Measurements from ENCODE around the gene RSRP1.
"Not testable (repeated sequence)": the region's sequence is repeated elsewhere in the genome, so short reads cannot be mapped to it uniquely, and the experiment has no call there.

Gene RSRP1, protein sequence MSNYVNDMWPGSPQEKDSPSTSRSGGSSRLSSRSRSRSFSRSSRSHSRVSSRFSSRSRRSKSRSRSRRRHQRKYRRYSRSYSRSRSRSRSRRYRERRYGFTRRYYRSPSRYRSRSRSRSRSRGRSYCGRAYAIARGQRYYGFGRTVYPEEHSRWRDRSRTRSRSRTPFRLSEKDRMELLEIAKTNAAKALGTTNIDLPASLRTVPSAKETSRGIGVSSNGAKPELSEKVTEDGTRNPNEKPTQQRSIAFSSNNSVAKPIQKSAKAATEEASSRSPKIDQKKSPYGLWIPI

DNA sequence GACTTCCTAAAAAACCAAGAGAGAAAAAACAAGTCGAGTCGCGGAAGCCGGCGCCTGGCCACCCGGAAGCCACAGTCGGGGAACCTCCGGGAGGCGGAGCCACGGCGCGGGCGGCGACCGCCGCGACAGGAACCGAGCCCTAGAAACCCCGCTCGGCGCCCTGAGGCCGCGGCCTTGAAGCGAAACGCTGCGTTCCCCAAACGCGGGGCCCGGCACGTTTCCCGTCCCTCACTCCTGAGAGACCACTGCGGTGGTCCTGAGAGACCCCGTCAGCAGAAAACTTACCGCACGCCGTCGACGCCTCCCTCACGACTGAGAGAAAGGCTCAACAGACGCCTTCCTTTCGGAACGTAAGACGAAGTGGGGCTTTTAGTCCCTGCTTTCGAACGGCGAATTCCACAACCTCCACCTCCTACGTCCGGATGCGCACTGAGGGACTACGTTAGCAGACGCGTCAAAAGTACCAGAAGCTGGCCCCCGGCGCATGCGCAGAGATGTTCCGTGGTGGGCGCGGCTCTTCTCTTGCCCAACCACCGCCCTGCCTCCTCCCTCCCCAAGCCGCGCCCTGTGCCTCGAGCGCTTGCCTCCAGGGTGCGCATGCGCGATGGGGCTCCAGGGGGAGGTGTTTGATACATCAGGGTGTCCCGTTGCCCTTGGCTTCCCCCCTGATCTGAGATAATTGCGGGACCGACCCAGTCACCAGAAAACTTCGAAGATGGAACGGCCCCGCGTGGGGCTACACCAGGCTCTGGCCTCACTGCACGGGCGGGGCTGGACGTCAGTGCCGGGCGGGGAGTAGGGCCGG is at the start of gene RSRP1:
Gene RSRP1 (minus strand): TSS at position 431 of the 805 bp plus-strand sequence. CDS start 491 bp downstream, outside the sequence.
- peak; percentile 99 to 100 for DNase-seq (ENCODE audit: low read depth in 2 of 2)

DNA sequence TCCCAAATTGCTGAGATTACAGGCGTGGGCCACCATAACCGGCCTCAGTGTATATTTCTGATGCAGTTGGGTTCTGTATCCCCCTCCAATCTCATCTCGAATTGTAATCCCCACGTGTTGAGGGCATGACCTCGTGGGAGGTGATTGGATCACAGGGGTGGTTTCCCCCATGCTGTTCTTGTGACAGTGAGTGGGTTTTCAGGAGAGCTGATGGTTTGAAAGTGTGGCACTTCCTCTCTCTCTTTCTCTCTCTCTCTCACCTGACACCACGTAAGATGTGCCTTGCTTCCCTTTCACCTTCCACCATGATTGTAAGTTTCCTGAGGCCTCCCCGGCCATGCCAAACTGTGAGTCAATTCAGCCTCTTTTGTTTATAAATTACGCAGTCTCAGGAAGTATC is 49.2 kb upstream of the RSRP1 start:
- DNase-seq (ENCODE audit: low read depth in 2 of 2): not testable (repeated sequence)

DNA sequence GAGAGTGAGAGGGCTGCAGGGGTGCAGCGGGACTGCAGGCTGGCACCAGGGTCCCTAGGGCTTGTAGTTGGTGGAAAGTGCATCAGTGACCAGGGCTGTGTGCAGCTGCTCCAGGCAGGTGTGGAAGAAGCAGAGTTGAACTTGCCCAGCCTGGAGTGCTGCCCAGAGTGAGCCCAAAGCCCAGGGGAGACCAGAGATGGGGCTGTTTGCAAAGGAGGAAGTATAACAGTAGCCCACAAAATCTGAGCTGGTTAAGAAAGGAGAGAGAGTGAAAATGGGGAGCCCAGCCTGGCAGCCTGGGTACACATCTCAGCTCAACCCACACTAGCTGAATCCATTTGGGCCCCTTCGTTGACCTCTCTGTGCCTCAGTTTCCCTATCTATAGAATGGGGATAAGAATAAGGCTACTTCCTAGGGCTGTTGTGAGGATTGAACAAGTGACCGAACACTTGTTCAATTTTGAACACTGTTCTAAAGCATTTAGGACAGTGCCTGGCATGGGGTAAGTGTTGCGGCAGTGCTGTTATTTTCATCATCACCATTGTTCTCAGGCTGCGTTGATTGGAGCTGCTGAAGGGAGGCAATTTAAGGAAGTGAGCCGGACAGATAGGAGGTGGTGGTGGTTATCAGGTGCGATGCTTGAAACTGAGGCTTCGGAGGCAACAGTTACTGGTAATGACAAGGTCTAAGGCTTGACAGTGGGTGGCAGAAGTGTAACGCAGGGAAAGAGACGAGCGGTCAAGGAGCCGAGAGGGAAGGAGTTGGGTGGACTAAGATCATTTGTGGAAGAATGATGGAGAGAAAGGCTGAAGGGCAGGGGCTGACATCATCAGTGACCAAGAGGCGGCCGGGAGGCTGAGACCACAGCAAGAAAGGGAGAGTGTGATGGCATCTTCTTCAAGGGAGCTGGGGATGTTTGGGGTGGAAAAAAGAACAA is 47.9 kb upstream of the RSRP1 start:
- DNase-seq (ENCODE audit: low read depth in 2 of 2): not testable (repeated sequence)

DNA sequence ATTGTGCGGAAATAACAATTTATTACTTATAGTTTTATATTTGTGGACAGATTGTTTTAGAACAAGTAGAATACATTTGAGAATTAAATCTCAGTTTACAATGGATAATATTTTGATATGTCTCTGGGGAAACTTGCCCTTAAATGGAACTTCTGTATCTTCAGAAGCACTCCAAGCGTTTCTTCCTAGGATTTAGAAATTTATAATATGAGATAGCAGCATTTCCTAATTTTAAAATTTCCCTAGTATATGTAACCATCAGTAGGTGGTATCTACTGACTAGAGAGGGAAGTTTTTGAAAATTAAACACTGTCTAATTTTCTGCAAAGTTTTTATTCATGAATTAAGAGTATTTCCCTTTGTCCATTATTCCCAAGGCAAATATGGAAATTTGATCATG is 46.2 kb upstream of the RSRP1 start:
- not testable (repeated sequence) for DNase-seq (ENCODE audit: low read depth in 2 of 2)

DNA sequence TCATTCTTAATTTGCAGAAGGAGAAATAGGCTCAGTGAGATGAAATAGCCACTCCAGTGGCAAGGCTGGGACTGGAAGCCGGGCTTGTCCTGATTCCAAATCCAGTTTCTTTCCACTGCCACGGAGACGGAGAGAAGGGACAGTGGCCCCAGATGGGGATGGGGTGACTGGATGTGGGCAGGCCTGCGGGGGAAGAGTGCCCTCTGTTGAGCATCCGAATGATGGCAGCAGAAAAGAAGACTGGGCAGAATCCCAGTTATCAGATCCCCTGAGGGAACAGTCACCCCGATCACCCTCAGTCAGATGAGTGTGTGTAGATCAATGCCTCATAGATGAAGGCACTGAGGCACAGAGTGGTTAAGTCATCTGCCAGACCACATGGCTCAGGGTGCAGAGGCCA is 42.8 kb upstream of the RSRP1 start:
- not testable (repeated sequence) for DNase-seq (ENCODE audit: low read depth in 2 of 2)

DNA sequence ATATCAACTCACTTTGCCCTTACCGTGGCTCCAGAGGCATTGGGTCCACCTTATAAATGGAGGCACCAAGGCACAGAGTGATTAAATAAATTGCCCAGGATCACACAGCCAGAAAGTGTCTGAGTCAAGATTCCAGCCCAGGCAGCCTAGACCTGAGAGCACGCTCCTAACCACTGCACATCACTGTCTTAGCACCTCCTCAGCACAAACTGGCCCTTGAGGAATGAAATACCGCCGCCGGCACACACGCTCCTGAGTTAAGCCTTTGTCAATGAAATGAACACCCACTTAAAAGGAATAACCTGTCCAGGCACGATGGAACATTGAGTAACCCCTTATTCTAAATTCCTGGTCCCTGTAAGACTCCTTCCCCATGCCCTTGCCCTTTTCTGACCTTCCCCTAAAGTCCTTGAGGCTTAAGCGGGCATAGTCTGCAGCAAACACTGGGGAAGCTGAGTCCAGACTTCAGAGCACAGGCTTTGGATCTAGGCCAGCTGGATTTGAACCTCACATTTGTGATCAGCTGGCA is 41.4 kb upstream of the RSRP1 start:
- not testable (repeated sequence) for DNase-seq (ENCODE audit: low read depth in 2 of 2)

DNA sequence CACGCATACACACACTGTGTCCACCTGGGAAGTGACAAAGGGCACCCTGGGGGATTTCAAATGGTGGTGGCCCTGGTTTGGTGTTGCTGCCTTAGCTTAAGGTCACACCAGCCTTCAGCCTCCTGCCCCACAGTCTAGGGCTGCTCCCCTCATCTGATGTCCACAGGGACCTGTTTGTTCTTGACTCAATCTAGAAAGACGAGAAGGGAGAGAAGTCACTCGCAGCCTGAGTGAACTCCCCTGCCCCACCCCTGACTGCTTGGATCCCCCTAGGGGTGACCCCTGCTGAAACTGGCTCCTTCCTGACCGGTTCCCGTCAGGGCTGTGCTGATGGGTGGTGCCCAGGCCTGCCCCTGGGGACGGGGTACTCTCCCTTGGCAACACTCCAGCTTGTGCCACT is 39.9 kb upstream of the RSRP1 start:
- DNase-seq (ENCODE audit: low read depth in 2 of 2): not testable (repeated sequence)

DNA sequence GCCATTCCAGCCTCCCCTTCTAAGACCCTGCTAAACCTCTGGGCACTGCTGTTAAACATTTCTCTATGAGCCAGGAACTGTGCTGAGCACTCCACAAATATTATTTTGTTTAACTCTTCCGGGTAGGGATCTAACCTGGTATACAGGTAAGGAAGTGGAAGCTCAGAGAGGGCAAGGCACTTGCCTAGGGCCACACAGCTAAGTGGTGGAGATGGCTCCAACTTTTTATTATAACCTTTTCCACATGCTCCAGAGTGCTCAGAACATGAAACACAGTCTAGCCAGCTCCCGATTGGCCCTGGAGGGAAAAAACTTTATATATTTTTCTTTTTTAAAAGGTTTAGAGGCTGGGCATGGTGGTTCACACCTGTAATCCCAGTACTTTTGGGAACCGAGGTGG is 38.6 kb upstream of the RSRP1 start:
- DNase-seq (ENCODE audit: low read depth in 2 of 2): not testable (repeated sequence)

DNA sequence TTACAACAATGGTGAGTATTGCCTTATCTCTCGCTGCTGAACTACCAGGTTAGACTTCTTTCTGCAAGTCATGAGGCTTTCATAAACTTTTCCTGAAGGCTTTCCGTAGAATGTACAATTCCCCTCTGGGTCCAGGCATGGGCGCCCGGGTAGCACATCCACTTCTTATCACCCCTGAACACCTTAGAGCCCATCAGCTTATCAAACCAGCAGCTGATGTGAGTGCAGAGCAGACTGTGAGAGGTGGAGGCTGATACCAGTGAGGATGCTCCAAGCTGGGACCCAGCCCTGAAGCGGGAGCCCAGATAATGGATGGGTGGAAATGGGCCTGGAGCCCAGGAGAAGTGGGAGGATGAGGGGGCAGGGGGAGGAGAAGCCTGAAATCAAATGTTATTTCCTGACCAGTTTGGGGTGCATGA is 32.4 kb upstream of the RSRP1 start:
- not testable (repeated sequence) for DNase-seq (ENCODE audit: low read depth in 2 of 2)

DNA sequence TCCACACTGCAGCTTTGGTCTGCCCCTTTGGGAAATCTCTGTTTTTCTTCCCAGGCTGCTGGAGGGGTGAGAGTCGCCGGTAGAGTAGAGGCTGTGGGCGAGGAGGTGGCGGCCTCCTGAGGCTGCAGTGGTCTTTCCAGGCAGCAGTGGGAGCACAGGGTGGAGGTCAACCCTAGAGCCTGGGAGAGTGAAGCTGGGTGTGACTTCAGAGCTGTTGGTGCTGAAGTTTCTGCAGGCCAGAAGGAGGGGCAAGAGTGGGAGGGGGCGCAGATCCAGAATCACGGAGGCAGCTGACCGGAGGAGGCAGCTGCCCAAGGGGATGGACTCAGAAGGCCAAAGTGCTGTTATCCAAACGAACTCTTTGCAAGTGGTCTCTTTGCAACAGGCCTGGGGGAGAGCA is 31.5 kb upstream of the RSRP1 start:
- not testable (repeated sequence) for DNase-seq (ENCODE audit: low read depth in 2 of 2)

DNA sequence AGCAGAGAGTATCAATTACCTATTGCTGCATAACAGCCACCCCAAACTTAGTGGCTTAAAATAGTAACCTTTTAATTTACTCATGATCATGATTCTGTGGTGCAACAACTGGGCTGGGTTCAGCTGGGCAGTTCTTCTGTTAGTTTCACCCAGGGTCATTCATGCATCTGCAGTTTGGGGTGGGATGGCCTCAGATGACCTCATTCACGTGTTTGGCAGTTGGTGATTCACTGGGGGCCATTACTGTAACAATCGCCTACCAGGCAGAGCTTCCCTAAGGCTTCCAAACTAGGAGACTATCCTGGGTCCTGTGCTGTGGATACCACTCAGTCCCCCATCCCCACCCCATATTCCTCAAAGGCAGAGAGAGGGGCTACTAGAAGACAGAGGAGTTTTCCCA is 31.1 kb upstream of the RSRP1 start:
- DNase-seq (ENCODE audit: low read depth in 2 of 2): not testable (repeated sequence)

DNA sequence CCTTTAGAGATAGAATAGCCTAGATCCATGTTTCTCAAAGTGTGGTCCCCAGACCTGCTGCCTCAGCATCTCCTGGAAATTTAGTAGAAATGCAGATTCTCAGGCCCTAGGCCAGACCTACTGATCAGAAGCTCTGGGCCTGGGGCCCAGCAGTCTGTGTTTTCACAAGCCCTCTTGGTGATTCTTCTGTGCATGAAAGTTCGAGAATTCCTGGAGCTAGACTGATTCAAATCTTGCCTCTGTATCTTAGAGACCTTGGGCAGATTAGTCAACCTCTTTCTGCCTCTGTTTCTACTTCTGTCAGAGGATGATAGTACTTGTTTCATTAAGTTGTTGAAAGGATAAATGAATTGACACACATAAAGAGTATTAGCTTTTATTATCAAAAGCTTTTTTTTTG is 30.0 kb upstream of the RSRP1 start:
- not testable (repeated sequence) for DNase-seq (ENCODE audit: low read depth in 2 of 2)

DNA sequence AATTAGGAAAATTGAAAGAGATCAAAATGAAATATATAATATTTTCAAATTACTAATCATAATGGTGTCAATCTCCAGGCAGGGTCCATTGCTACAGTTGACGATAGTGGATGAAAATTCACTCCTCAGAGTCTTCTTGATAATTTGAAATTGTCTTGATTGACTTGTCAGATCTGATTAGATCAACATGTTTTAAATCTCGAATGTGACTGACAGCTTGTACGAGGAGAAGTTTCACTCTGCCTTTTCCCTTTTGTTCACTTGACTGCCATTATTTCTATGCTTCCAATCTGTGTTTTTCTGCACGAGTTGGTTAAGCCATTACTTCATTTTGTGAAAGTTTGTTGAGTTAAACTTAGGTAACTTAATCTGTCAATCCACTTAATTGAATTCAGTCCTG is 28.4 kb upstream of the RSRP1 start:
- not testable (repeated sequence) for DNase-seq (ENCODE audit: low read depth in 2 of 2)

DNA sequence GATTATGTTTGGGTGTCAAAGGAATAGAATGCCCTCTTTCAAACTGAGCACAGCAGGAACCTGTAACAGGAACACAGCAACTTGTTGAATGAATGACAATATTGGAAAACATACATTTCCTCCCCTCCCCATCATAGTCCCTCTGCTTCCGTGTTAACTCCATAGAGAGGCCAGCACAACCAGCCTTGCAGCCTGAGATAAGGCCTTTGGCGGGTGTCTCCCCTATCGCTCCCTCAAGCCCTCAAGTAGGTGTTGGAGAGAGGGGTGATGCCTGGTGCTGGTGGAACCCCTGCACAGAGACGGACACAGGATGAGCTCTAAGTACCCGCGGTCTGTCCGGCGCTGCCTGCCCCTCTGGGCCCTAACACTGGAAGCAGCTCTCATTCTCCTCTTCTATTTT is 25.0 kb upstream of the RSRP1 start, which contains the start of gene RHD:
Gene RHD (plus strand): TSS at position 272 of the 400 bp plus-strand sequence. CDS start 39 bp downstream, at position 311.
- DNase-seq (ENCODE audit: low read depth in 2 of 2): not testable (repeated sequence)

DNA sequence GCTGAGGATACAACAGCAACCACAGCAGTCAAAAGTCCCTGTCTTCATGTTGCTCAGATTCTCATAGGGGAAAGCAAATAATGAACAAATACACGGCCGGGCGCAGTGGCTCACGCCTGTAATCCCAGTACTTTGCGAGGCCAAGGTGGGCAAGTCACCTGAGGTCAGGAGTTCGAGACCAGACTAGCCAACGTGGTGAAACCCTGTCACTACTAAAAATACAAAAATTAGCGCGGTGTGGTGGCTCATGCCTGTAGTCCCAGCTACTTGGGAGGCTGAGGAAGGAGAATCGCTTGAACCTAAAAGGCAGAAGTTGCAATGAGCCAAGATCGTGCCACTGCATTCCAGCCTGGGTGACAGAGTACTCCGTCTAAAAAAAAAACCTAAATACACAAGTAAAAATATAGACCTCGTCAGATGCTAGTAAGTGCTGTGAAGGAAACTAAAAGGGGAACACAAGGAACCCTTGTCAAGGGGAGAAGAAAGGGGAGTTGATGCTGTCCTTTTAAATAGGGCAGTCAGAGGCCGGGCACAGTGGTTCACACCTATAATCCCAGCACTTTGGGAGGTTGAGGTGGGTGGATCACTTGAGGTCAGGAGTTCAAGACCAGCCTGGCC is 21.0 kb upstream of the RSRP1 start:
- DNase-seq (ENCODE audit: low read depth in 2 of 2): not testable (repeated sequence)

DNA sequence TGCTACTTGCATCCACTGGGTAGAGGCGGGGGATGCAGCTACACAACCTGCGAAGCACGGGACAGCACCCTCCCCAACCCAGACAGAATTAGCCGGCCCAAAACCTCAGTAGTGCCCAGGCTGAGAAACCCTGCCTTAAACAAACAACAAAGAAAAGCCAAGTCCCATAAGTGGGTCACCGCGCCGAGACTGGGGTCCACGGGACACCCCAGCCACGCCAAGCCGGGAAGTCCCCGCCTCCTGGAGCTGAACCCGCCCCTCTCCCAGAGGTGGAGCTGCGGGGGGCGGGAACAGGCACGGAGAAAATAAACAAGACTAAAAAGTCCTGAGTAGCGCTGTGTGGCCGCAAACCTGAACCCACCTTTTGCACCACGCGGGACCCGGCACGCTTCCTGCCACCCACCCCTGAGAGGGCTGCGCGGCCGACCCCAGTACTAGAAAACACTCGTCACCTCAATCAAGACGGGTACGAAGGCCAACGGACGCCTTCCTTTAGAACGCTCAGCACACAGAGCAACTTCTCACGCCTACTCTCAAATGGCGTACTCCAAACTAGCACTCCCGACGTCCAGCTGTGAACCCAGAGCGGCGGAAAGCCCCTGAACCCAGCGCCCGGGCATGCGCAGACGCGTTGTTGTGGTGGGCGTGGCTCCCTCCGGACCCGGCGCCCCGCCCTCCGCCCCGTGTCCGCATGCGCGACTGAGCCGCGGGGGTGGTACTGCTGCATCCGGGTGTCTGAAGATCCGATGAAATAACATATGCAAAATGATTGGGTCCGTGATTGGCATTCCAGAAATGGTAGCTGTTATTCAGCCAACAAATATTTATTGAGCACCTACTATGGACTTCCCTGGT is 20.3 kb upstream of the RSRP1 start:
- DNase-seq (ENCODE audit: low read depth in 2 of 2): peak; percentile 84 to 86

DNA sequence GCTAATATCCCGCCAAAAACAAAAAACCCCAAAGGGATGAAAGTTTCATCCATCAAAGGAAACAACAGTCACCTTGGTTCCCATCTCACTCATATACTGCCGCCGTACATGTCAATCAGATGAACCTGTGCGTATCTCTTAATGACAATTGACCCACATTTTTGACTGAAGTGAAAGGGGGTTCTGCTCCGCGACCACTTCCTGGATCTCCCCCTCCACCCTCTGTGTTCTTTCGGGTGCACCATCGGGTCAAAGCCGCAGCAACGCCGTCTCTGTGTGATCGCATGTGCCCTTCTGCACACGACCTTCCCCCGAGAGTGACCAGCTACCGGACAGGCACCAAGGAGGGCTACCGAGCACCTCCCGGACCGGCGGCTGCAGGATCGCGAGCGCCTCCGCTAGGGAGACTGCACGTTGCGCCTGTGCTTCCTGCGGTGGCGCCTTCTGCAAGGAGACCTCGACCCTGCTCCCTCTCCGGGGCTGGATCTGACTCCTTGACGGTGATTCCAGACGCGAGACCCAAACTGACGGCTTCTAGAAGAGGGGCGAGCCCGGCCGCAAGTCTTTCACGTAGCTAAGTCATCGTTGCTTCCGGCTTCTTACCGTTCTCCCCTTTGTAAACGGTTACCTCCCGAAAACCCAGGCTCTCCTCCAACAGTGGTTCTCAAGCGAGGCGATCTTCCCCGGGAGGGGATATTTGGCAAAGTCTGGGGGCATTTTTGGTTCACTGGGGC is 19.5 kb upstream of the RSRP1 start:
- DNase-seq (ENCODE audit: low read depth in 2 of 2): not testable (repeated sequence)

DNA sequence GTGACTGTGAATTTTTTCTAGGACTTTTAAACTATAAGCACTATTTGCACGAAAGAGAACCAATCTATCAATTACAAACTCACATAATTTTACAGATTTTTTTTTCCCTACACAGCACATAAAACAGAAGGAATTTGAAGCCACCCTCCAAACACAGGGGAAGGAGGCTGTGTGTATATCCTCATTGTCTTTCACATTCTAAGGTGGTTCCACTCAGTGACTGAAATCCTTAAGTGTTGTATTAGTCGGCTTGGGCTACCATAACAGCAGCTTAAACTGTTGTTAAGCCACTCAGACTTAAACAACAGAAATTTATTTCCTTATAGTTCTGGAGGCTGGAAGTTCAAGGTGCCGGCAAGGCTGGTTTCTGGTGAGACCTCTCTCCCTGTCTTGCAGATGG is 13.1 kb upstream of the RSRP1 start:
- DNase-seq (ENCODE audit: low read depth in 2 of 2): not testable (repeated sequence)

DNA sequence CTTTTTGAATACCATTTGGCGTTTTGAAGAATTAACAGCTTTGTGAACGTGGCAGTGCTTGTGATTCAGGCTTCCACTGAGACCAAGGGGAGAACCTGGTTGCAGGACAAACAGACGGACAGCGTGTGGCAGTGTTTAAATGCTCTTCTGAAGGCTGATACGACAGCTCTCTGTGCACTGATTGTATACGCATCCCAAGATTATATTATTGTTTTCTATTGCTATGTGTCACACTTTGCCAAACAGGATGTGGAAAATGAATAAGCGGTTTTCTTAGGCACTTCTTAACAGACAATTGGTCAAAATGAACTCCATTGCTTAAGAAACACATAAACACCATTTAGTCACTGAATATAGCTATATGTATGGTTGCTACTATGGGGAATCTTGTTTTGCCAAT is 12.6 kb upstream of the RSRP1 start:
- DNase-seq (ENCODE audit: low read depth in 2 of 2): not testable (repeated sequence)
